ENCODE measurements around the gene MAD2L2.

The MAD2L2 gene

DNA sequence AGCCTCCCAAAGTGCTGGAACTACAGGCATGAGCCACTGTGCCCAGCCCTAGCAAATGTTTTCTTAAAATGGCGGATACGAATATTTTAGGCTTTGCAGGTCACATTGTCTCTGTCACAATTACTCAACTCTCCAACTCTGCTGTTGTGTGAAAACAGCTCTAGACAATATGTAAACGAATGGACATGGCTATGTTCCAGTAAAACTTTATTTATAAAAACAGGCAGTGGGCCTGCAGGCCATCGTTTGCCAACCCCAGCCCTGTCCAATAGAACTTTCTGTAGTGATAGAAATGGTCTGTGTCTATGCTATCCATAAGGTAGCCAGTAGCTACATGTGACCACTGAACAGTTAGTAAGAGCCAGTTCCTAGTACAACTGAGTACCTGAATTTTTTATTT, 21.2 kb downstream of the MAD2L2 start:
- no peak for TF ChIP-seq POLR2AphosphoS5 (IDR thresholded peaks at IDR 0.05; ENCODE audit: low read depth, low read length)
- TF ChIP-seq, protein P1, sequence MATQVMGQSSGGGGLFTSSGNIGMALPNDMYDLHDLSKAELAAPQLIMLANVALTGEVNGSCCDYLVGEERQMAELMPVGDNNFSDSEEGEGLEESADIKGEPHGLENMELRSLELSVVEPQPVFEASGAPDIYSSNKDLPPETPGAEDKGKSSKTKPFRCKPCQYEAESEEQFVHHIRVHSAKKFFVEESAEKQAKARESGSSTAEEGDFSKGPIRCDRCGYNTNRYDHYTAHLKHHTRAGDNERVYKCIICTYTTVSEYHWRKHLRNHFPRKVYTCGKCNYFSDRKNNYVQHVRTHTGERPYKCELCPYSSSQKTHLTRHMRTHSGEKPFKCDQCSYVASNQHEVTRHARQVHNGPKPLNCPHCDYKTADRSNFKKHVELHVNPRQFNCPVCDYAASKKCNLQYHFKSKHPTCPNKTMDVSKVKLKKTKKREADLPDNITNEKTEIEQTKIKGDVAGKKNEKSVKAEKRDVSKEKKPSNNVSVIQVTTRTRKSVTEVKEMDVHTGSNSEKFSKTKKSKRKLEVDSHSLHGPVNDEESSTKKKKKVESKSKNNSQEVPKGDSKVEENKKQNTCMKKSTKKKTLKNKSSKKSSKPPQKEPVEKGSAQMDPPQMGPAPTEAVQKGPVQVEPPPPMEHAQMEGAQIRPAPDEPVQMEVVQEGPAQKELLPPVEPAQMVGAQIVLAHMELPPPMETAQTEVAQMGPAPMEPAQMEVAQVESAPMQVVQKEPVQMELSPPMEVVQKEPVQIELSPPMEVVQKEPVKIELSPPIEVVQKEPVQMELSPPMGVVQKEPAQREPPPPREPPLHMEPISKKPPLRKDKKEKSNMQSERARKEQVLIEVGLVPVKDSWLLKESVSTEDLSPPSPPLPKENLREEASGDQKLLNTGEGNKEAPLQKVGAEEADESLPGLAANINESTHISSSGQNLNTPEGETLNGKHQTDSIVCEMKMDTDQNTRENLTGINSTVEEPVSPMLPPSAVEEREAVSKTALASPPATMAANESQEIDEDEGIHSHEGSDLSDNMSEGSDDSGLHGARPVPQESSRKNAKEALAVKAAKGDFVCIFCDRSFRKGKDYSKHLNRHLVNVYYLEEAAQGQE (IDR thresholded peaks at IDR 0.05; ENCODE audit: insufficient read depth in 1 of 2, low read depth in 2 of 2, low read length in 2 of 2): no peak
- TF ChIP-seq SIN3A (IDR thresholded peaks at IDR 0.05; ENCODE audit: borderline replicate concordance, insufficient read depth, low read length): no peak
- no peak for TF ChIP-seq TAF1 (IDR thresholded peaks at IDR 0.05; ENCODE audit: borderline replicate concordance, insufficient read depth, low read length)
- TF ChIP-seq FOXP2 (optimal IDR thresholded peaks at IDR 0.05; ENCODE audit: borderline replicate concordance, extremely low read depth, extremely low read length, insufficient read depth): no peak

DNA sequence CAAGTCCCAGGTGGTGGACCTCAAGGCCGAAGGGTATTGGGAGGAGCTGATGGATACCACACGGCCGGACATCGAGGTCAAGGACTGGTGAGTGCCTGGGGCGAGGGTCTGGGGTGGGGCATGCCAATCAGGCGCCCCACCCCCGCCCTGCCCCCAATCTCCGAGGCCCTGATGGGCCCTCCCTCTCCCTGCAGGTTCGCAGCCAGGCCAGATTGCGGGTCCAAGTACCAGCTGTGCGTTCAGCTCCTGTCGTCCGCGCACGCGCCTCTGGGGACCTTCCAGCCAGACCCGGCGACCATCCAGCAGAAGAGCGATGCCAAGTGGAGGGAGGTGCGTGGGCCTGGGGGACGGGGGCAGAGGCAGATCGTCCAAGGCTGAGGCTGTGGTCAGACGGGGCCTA, 22.4 kb downstream of the MAD2L2 start:
- TF ChIP-seq POLR2AphosphoS5 (IDR thresholded peaks at IDR 0.05; ENCODE audit: low read depth, low read length) (no peak), SIN3A (IDR thresholded peaks at IDR 0.05; ENCODE audit: borderline replicate concordance, insufficient read depth, low read length) (no peak), FOXP2 (optimal IDR thresholded peaks at IDR 0.05; ENCODE audit: borderline replicate concordance, extremely low read depth, extremely low read length, insufficient read depth) (no peak), TAF1 (IDR thresholded peaks at IDR 0.05; ENCODE audit: borderline replicate concordance, insufficient read depth, low read length) (no peak)
- TF ChIP-seq, protein P1 (IDR thresholded peaks at IDR 0.05; ENCODE audit: insufficient read depth in 1 of 2, low read depth in 2 of 2, low read length in 2 of 2): no peak

DNA sequence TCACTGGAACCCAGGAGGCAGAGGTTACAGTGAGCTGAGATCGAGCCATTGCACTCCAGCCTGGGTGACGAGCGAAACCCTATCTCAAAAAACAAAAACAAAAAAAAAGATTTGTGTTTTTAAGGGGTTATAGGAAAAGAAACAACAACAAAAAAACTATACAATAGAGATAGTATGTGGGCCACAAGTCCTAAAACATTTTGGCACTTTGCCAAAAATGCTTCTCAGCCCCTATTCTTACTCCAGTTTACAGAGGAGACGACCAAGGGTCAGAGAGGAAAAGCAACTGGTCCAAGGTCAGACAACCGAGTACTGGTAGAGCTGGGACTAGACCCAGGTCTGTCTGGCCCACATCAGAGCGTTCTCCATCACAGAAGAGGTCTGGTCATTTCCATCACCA, 23.3 kb downstream of the MAD2L2 start:
- TF ChIP-seq, protein P1 (IDR thresholded peaks at IDR 0.05; ENCODE audit: insufficient read depth in 1 of 2, low read depth in 2 of 2, low read length in 2 of 2): no peak
- no peak for TF ChIP-seq POLR2AphosphoS5 (IDR thresholded peaks at IDR 0.05; ENCODE audit: low read depth, low read length)
- no peak for TF ChIP-seq TAF1 (IDR thresholded peaks at IDR 0.05; ENCODE audit: borderline replicate concordance, insufficient read depth, low read length)
- TF ChIP-seq FOXP2 (optimal IDR thresholded peaks at IDR 0.05; ENCODE audit: borderline replicate concordance, extremely low read depth, extremely low read length, insufficient read depth): no peak
- TF ChIP-seq SIN3A (IDR thresholded peaks at IDR 0.05; ENCODE audit: borderline replicate concordance, insufficient read depth, low read length): no peak

DNA sequence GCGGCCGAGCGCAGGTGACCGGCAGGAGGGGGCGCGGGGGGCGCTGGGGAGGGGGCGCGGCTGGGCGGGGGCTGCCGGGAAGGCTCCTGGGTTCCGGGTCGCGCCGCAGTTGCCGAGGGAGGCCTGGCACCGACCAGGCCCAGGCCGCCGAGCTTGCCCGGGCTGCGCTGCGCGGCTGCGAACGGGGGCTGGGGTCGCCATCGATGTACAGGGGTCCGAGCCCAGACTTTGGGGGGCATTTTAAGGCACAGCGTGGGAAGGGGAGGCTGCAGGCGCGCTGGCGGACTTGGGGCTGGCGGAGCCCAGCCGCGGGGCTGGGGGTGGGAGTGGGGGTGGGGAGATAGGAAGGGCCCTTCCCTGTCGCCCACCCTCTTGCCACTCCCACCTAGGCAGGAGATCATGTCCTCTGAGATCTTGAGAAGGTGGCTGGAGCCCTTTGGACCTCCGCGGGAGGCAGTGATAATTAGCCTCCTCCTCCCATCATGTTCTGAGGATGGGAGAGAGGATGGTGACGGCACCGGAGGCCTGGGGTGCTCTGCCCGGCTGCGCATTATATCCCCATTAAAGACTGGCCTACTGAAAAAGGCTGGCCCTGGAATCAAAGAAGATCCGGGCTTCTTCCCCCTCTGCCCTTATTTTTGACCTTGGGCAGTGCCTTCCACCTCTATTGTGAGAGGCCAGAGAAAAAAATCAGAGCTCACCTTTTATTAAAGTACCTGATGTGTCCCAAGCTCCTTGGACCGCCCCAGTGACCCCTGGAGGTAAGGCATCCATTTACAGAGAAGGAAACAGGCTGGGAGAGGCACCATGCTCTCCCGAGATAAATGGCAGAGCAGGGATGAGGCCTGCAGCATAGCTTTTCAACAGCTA, 25.8 kb downstream of the MAD2L2 start:
- TF ChIP-seq TAF1 (IDR thresholded peaks at IDR 0.05; ENCODE audit: borderline replicate concordance, insufficient read depth, low read length) (no peak), POLR2AphosphoS5 (IDR thresholded peaks at IDR 0.05; ENCODE audit: low read depth, low read length) (no peak), FOXP2 (optimal IDR thresholded peaks at IDR 0.05; ENCODE audit: borderline replicate concordance, extremely low read depth, extremely low read length, insufficient read depth) (no peak)
- TF ChIP-seq, protein P1 (IDR thresholded peaks at IDR 0.05; ENCODE audit: insufficient read depth in 1 of 2, low read depth in 2 of 2, low read length in 2 of 2): no peak

Measured in PFSK-1 (cell line).